ENCODE measurements around the gene SCARB1. TPM values are rescaled to one million over a fixed set of nuclear protein-coding genes. Genes with fewer than 3 reads are reported as not detected.

SCARB1 gene
- total and polyA plus RNA-seq, 8 donors = 23.5 to 36.5 (median 30.4) TPM

DNA sequence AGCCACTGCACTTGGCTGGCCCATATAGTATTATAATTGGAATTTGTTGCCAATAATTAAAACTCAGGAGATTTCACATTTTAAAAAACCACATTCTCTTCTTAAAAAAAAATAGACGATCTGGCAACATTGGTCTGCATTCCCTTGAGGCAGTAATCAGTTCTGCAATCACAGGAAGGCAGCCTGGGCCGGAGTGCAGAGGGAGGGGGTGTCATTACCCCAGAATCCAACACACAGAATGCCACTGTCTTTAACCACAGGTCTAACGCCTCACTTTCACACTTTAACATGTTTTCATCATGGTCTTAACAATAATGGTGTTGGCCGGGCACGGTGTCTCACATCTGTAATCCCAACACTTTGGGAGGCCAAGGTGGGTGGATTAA is 100.1 kb downstream of the SCARB1 start:
- ATAC-seq (no peak), DNase-seq (no peak)
- TF ChIP-seq, protein P1, sequence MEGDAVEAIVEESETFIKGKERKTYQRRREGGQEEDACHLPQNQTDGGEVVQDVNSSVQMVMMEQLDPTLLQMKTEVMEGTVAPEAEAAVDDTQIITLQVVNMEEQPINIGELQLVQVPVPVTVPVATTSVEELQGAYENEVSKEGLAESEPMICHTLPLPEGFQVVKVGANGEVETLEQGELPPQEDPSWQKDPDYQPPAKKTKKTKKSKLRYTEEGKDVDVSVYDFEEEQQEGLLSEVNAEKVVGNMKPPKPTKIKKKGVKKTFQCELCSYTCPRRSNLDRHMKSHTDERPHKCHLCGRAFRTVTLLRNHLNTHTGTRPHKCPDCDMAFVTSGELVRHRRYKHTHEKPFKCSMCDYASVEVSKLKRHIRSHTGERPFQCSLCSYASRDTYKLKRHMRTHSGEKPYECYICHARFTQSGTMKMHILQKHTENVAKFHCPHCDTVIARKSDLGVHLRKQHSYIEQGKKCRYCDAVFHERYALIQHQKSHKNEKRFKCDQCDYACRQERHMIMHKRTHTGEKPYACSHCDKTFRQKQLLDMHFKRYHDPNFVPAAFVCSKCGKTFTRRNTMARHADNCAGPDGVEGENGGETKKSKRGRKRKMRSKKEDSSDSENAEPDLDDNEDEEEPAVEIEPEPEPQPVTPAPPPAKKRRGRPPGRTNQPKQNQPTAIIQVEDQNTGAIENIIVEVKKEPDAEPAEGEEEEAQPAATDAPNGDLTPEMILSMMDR (IDR thresholded peaks at IDR 0.05) = no peak
- Histone ChIP-seq H3K4me1 (peaks cover 25 to 81% of the 10 kb centered on the region in 2 donors), H3K27me3 (no peaks in the 10 kb centered on the region), H3K36me3 (no peaks in the 10 kb centered on the region), H3K9me3 (peaks cover 0 to 7% of the 10 kb centered on the region in 2 donors), H3K4me3 (no peak overlapping the region), H3K27ac (no peak overlapping the region)
- intact Hi-C loops (cut with DNase I) = loop anchor here in 1 of 2 donors (10.0 kb wide), 1 partner anchor 409 kb away; no protein-coding TSS in a partner anchor

DNA sequence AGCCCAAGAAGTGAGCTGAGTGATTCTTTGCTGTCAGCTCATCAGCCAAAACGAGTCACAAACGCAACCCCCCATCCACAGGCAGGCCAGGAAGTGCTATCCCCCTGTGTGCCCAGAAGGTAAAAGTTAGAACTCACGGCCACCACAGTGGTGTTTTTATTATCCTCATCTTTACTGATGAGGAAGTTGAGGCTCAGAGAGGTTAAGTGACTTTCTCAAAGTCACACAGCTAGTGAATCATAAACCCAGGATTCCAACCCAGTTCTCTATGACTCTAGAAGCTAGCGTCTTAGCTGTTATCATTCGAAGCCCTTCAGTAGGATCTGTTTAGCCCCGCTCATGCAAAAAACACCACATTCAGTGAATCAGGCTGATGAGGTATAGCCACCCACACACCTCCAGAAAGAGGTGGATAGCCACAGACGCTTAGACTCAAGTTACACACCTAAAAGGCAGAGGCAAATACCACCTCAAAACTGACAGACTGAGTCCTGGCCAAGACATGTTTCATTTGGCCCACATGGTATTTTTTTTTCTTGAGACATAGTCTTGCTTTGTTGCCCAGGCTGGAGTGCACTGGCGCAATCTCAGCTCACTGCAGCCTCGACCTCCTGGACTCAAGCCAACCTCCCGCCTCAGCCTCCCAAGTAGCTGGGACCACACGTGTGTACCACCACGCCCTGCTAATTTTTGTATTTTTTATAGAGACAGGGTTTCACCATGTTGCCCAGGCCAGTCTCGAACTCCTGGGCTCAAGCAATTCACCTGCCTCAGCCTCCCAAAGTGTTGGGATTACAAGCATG is 100.7 kb downstream of the SCARB1 start:
- no peak for ATAC-seq
- no peaks in the 10 kb centered on the region for H3K27me3 ChIP-seq
- TF ChIP-seq, protein P1 (IDR thresholded peaks at IDR 0.05) = no peak
- H3K9me3 ChIP-seq = peaks cover 0 to 7% of the 10 kb centered on the region in 2 donors
- DNase-seq = no peak
- no peaks in the 10 kb centered on the region for H3K36me3 ChIP-seq
- peaks cover 25 to 86% of the 10 kb centered on the region in 2 donors for H3K4me1 ChIP-seq
- intact Hi-C loops (cut with DNase I) = loop anchor here in 1 of 2 donors (10.0 kb wide), 1 partner anchor 408 kb away; no protein-coding TSS in a partner anchor
- no peak overlapping the region for H3K4me3 ChIP-seq
- no peak overlapping the region for H3K27ac ChIP-seq

DNA sequence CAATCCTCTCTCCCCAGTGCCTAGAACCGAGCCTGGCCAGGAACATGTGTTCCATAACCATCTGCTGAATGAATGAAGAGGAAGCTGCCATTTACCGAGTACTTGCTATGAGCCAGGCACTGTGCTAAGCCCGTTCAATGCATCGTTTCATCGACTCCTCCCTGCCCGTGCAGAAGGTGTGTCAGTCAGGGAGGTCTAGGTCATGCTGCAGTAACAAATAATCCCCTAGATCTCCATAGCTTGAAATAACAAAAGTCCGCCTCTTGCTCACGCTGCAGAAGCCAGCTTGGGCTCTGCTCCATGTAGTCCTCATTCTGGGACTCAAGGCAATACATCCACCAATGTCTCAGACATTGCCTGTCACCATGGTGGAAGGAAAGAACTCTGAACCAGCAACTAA is 101.3 kb downstream of the SCARB1 start:
- H3K36me3 ChIP-seq = no peaks in the 10 kb centered on the region
- intact Hi-C loops (cut with DNase I) = loop anchor here in 1 of 2 donors (10.0 kb wide), 1 partner anchor 408 kb away; no protein-coding TSS in a partner anchor
- DNase-seq = no peak
- no peak for ATAC-seq
- no peak overlapping the region for H3K27ac ChIP-seq
- no peaks in the 10 kb centered on the region for H3K27me3 ChIP-seq
- TF ChIP-seq, protein P1 (IDR thresholded peaks at IDR 0.05) = no peak
- H3K4me3 ChIP-seq = no peak overlapping the region
- H3K9me3 ChIP-seq = peaks cover 0 to 12% of the 10 kb centered on the region in 2 donors
- peaks cover 25 to 87% of the 10 kb centered on the region in 2 donors for H3K4me1 ChIP-seq

DNA sequence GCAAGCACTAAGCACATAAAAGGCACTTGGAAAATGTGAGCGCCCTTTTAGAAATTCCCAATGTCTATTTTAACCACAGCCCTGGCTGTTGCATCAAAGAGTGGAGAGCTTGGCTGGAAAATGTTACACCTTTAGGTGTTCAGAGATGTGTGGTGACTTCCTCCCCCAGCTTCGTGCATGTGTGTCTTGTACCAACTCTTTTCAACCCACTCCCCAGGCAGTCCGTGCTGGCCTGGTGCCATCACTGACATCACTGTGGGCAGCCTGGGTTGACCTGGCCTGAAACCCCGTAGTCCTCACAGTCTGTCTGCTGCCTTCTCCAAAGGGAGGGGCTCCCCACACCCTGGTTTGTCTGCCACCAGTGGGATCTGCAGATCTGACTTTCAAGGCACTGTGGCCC is 101.8 kb downstream of the SCARB1 start:
- DNase-seq = no peak

DNA sequence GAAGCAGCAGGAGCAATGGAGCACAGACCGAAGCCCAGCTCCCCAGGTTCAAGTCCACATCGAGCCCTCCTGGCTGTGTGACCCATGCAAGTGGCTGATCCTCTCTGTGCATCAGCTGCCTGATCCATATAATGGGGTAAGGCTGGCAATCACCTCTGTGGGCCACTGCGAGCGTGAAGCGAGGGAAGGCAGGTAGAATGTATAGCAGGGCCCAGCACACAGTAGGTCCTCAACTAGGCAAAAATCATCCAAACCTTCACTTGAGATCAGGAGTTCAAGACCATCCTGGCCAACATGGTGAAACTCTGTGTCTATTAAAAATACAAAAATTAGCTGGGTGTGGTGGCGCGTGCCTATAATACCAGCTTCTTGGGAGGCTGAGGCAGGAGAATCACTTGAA is 102.6 kb downstream of the SCARB1 start:
- TF ChIP-seq, protein P1 (IDR thresholded peaks at IDR 0.05) = no peak
- no peak overlapping the region for H3K4me3 ChIP-seq
- DNase-seq (no peak), ATAC-seq (no peak)
- H3K4me1 ChIP-seq = peaks cover 14 to 86% of the 10 kb centered on the region in 2 donors
- intact Hi-C loops (cut with DNase I) = loop anchor here in 1 of 2 donors (10.0 kb wide), 1 partner anchor 406 kb away; no protein-coding TSS in a partner anchor
- H3K36me3 ChIP-seq = no peaks in the 10 kb centered on the region
- no peak overlapping the region for H3K27ac ChIP-seq
- H3K27me3 ChIP-seq = no peaks in the 10 kb centered on the region
- H3K9me3 ChIP-seq = peaks cover 0 to 16% of the 10 kb centered on the region in 2 donors

More for the DNA sequence above, 101.8 kb downstream of the SCARB1 start:
- H3K27ac ChIP-seq = no peak overlapping the region
- H3K4me3 ChIP-seq = no peak overlapping the region
- peaks cover 21 to 86% of the 10 kb centered on the region in 2 donors for H3K4me1 ChIP-seq
- no peaks in the 10 kb centered on the region for H3K27me3 ChIP-seq
- peaks cover 0 to 16% of the 10 kb centered on the region in 2 donors for H3K9me3 ChIP-seq
- H3K36me3 ChIP-seq = no peaks in the 10 kb centered on the region
- intact Hi-C loops (cut with DNase I) = loop anchor here in 1 of 2 donors (10.0 kb wide), 1 partner anchor 407 kb away; no protein-coding TSS in a partner anchor
- ATAC-seq = no peak
- TF ChIP-seq, protein P1 (IDR thresholded peaks at IDR 0.05) = no peak

Measured in left lung (tissue), 10 donors.